ENCODE measurements around the gene GTF2F2.

Gene GTF2F2

GRCh38 chr13:45119991-45120864 is at the start of gene GTF2F2:
Gene GTF2F2, plus strand, starts transcription at chr13:45120510. Its CDS starts 146 bp downstream, at chr13:45120656.
- DNase-seq, result peak; percentile 90

DNA sequence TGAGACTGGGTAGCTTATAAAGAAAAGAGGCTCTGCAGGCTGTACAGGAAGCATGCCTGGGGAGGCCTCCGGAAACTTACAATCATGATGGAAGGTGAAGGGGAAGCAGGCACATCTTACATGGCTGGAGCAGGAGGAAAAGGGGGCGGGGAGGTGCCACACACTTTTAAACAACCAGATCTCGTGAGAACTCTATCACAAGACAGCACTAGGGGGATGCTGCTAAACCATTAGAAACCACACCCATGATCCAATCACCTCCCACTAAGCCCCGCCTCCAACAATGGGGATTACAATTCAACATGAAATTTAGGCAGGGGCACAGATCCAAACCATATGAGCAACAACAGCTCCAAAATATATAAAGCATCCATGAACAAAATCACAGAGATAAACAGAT is 46.5 kb upstream of the GTF2F2 start:
- no peak for DNase-seq

GRCh38 chr13:45074721-45075120 is 45.6 kb upstream of the GTF2F2 start:
- DNase-seq, result no peak

DNA sequence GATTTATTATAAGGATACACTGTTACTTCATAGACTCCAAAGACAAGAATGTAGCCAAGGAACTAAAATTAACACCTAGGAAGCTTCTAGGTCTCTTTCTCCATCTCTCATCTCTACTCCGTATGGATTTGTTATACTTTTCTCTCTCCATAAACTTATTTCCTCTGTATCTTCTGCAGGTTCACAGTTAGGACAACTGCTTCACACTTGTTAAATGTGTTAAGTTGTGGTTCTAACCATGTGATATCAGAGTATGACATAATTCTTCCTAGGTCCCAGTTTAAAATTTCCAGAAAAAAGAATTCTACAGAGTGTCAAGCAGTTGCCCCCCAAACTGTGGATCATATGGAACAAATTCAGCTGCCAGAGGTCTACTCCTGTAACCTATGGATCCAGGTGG is 42.3 kb upstream of the GTF2F2 start:
- DNase-seq, result no peak

GRCh38 chr13:45082964-45083363 is 37.3 kb upstream of the GTF2F2 start:
- DNase-seq, result no peak

- DNase-seq, result no peak
These were observed 35.8 kb upstream of the GTF2F2 start for GRCh38 chr13:45084515-45084914.

DNA sequence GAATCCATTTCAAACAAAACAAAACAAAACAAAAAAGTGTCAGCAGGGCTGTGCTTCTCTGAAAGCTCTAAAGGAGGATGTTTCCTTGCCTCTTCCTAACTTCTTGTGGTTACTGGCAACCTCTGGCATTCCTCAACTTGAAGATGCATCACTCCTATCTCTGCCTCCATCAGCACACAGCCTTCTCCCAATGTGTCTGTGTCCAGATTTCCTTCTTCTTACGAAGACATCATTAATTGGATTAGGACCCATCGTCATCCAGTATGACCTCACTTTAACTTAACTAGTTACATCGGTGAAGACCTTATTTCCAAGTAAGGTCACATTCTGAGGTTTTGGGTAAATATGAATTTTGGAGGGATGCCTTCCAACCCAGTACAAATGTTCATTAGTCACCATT is 33.8 kb upstream of the GTF2F2 start:
- no peak for DNase-seq

DNA sequence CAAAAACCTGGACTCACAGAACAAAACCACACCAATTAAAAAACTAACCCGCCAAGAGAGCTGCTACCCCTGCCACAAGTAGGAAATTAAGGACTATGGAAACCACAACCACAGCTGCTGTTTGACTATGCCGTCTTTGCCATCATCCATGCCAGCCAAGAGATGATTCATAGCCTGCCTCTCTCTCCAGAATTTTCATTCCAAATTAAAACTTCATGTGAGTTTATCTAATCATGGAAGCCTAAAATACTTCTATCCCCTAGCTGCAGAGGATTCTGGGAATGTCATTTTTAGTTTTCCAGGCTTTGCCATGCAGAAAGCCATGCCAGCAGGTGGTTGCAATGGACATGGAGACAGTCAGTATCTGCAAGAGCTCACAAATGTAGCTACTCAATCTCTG is 27.6 kb upstream of the GTF2F2 start:
- DNase-seq, result no peak

GRCh38 chr13:45100573-45101262 is 19.6 kb upstream of the GTF2F2 start:
- no peak for DNase-seq

- DNase-seq, result no peak
These were observed 18.8 kb upstream of the GTF2F2 start for GRCh38 chr13:45101327-45102018.

DNA sequence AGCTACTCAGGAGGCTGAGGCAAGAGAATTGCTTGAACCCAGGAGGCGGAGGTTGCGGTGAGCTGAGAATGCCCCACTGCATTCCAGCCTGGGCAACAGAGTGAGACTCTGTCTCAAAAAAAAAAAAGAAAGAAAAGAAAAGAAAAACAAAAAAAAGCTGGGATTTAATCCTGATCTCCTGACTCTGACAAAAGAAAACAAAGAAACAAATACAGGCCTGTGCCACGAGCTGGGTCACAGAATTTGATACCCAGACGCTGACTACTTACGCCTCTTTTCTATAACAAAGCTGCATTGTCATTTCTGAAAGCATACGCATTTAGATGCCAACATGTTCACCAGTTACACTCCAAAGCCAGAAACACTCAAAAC is 18.2 kb upstream of the GTF2F2 start:
- DNase-seq, result no peak

DNA sequence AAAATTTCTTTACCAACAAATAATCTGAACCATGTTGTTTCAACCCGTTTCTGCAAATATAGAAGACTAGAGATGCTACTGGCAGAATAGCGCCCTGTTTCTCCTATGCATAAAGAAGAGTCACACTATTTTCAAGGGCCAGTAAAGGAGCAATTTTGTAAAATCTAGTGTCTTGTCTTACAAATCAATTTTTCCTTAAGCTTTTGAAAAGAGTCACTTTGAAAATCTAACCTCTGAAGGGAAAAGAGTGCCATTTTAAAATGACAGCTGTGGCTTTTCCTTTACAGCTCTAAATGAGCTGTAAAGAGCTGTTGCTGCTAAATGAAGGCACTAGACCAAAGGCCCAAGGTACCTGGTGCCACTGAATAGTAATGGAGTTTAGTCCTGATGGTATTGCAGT is 16.9 kb upstream of the GTF2F2 start:
- DNase-seq, result no peak

GRCh38 chr13:45104261-45104660 is 16.0 kb upstream of the GTF2F2 start:
- no peak for DNase-seq

DNA sequence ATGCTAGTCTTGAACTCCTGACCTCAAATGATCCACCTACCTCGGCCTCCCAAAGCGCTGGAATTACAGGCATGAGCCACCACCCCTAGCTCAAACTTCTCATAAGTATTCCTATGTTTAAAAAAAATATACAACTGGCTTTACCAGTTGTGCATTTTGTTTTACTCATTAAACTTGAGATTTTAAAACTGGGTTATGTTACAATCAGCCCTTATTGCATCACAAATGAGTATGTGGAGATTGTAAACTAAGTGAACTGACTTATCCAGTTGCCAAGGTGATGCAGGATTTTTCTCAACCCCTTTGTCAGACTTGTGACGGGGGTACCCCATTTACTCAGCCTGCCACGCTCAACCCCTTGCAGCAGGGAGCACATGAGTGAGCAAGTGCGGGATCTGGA is 14.4 kb upstream of the GTF2F2 start:
- no peak for DNase-seq

DNA sequence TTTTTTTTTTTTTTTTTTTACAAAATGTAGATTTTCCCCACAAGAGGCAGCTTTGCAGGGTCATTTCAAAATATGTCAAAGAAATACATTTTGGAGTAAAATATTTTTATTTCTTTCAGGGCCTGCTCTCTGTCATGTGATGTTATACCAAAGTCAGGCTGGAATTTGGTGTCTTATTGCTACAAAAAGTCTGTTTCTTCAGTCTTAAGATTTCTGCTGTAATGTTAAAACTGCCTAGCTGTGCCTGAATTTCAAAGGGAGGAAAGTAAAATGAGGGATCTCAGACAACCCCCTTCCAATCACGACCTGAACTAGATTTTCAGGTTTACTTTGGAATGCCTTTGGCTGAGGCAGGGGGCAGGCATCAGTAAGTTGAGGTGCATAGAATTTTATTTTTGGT is 12.8 kb upstream of the GTF2F2 start:
- no peak for DNase-seq

GRCh38 chr13:45108716-45109101 is 11.6 kb upstream of the GTF2F2 start:
- DNase-seq, result no peak

- DNase-seq, result peak; percentile 78
These were observed 11.1 kb upstream of the GTF2F2 start for GRCh38 chr13:45109102-45109720.

DNA sequence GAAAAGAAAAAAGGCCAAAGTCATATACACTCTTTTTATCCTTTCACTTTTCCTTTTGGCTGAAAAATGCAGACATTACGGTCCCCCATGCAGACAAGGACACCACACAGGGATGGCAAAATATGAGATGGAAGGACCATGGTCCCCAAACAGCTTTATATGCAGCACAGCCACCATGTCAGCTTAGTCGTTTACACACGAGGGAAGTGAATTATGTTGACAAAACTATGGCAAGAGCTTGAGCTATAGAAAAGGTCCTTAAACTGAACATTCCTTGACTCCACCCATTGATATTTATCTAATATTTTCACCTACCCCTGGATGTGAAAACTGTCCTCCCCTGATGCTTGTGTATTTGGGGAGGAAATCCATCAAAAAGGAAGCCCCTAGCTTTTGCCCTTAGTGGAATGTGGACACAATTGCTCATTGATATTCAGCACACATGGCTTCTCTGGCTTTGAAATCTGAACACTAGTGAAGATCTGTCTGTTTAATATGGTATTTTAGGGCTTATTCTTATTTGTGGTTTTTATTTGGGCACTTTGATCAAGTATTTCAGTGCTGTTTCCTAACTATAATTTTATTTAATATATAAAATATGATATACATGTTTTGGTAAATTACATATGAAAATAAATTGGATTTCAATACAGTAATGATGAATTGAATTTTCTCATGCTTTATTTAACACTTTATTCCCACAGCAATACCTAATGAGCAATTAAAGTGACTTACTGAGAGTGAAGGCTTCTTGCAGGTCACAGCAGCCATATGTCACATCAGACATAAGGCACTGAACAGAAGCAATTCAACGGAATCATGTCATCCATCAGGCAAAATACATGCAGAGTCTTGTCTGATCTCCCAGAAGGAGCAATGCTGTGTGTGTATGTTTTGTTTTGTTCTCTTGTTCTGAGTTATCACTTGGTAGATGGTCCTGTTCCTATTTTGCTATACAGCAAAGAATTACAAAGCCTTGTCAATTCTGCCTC is 6.8 kb upstream of the GTF2F2 start:
- no peak for DNase-seq

- peak; percentile 46 for DNase-seq
These were observed 780 bp upstream of the GTF2F2 start for GRCh38 chr13:45119469-45119990.

- DNase-seq, result peak; percentile 4
These were observed 889 bp downstream of the GTF2F2 start for GRCh38 chr13:45120967-45121831.

DNA sequence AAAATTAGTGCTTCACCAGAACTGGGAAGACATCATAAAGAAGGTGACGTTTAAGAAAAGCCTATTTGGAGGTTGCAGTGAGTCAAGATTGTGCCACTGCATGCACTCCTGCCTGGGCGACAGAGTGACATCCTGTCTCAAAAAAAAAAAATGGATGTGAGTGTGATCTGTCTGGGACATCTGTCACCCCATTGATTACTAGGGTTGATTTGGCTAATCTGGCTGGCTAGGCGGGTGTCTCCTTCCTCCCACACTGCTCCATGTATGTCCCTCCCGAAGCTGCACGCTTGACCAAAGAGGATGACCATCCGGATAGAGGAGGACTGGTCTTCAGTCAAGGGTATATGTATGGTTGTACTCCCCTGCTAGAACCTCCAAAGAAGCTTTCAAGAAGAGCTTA is 2.6 kb downstream of the GTF2F2 start:
- DNase-seq, result no peak

All from kidney glomerular epithelial cell (primary cell).